Posterior vena cava (tissue), 2 donors: Measurements from ENCODE around the gene FKRP. TPM values are rescaled to one million over a fixed set of nuclear protein-coding genes. Genes with fewer than 3 reads are reported as not detected.
"Not testable (repeated sequence)": the region's sequence is repeated elsewhere in the genome, so short reads cannot be mapped to it uniquely, and the experiment has no call there.

ENCODE experiments used
- DNase-seq: peaks from one replicate; pipeline ENCODE4 v3.0.0-alpha.2; 2020; ENCODE audit warnings: low spot score
- intact Hi-C, 2 donors: fragments of 100-400 bp; cut with DNase I; formaldehyde crosslinking; loops; one replicate each; pipeline versions ENCODE4 v1.14.1 to v1.14.2; 2022 to 2023
- total RNA-seq, 2 donors: library from RNA; stranded (reverse); fragmentation: NEBNext Ultra II Directional; extraction: Animal tissue kit (Norgen Biotek cat#: 25700); gene quantifications; one replicate each; pipeline ENCODE4 v1.2.1, GENCODE V29; 2021
- donor health status: DM: yes; HTN: yes; CAD: no.
- donor health status: DM: yes; HTN: yes; CAD: no.

The FKRP gene
- total RNA-seq, 2 donors from 2014 or later, result 15.2 to 18.6 TPM

DNA sequence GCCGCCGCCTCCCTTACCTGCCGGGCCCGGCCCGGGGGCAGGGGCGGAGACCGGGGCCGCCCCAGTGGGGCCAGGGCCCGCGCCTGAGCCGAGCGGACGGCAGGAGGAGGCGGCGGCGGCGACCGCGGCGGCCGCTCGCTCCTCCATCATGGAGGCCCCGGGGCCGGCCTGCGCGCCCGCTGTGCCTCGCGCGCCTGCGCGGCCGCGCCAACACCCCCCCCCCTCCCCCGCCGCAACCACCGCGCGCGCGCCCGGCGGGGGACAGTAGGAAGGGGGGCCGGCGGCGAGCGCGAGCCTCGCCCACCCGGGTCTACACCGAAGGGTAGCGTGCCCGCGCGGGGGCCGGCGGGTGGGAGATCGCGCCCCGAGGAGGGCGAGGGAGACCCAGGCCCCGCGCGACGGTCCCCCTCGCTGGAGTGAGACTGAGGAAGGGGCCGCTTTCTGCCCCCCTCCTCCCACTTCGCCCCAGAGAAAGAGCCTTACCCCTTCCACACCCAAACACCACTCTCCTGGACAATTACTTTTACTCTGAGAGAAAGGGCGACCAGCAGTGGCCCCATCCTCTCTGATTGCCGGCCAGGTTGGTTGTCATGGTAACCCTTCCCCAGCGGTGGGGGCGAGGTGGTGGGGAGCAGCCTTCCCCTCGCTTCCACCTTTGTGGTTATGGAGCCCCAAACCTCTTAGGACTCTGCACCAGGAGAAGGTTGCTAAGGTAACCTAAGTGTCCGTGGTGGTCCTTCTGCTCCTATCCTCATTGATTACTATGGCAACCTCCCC lies 612 bp downstream of the FKRP start, which contains the start of gene STRN4:
TSS of gene STRN4 (minus strand) at position 170 of the 777 bp plus-strand sequence. CDS start at position 150, 20 bp downstream.
- no peak for DNase-seq
- intact Hi-C loops, result loop anchor here in 1 of 2 donors (5.0 kb wide), 1 partner anchor 704 kb away; the partner anchor contains the start of gene IGFL4

DNA sequence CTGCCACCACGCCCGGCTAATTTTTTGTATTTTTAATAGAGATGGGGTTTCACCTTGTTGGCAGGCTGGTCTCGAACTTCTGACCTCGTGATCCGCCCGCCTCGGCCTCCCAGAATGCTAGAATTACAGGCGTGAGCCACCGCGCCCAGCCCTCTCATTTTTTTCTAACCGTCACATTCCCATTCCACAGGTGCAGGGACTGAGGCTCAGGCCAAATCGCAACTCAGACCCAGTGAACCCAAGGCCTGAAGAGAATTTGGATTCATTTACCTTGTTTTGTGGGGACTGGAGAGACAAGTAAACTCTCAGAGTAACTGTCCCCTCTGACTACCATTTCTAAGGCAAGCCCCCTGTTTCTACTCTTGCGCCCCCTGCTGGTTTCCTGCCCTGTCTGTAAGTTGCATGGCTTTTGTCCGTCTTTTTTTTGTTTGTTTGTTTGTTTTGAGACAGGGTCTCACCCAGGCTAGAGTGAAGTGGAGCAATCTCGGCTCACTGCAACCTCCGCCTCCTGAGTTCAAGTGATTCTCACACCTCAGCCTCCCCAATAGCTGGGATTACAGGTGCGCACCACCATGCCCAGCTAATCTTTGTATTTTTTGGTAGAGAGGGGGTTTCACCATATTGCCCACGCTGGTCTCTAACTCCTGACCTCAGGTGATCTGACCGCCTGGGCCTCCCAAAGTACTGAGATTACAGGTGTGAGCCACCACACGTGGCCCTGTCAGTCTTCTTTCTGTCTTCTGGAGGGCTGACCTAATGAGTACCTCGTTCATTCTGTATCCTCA lies 2.7 kb downstream of the FKRP start:
- intact Hi-C loops, result loop anchor here in 1 of 2 donors (5.0 kb wide), 1 partner anchor 706 kb away; the partner anchor contains the start of gene IGFL4

DNA sequence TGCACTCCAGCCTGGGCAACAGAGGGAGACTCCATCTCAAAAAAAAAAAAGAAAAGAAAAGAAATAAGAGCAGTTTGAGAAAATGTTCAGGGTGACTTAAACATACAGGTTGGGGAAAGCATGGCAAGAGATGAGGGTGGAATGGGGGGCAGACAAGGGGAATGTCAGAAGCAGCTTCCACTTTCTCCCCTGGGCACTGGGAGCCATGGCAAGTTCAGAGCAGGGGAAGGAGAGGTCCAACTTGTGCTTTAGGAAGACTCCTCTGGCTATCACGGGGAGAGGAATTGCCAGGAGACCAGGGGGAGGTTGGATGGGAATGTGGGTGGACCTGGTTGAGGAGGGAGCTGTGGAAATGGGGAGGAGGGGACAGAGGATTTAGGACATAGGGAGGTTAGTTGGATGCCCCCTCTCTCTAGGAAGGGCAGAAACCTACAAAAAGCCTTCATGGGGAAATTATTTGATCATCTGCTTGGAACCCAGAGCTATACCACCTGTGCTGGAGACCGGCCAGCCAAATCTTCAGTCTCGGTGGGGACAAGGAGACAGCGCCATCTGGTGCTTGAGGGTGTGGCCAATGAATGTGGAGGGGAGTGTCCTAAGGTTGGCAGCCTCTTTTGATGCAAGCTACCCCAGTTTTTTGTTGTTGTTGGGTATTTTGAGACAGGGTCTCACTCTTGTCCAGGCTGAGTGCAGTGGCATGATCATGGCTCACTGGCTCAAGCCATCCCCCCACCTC lies 7.7 kb downstream of the FKRP start:
- no peak for DNase-seq
- intact Hi-C loops, result loop anchor here in 1 of 2 donors (2.0 kb wide), 1 partner anchor 87 kb away; no protein-coding TSS in a partner anchor

More for the DNA sequence above, 2.7 kb downstream of the FKRP start:
- peak; percentile 92 for DNase-seq

DNA sequence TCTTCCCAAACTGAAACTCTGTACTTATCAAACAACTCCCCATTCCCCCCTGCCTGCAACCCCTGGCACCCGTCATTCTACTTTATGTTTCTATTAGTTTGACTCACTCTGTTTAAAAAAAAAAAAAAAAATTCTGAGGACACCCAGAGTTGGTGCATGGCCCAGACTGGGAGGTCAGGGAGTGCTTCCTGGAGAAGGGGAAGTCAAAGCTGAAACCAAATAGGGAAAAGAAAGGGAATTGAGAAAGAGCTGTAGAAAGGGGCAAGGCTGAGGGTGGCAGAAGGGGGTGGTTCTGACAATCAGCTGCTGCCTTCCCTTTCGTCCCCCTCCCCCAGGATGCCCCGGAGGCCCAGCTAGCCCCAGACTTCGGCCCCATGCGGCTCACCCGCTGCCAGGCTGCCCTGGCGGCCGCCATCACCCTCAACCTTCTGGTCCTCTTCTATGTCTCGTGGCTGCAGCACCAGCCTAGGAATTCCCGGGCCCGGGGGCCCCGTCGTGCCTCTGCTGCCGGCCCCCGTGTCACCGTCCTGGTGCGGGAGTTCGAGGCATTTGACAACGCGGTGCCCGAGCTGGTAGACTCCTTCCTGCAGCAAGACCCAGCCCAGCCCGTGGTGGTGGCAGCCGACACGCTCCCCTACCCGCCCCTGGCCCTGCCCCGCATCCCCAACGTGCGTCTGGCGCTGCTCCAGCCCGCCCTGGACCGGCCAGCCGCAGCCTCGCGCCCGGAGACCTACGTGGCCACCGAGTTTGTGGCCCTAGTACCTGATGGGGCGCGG lies 9.4 kb downstream of the FKRP start:
- DNase-seq, result no peak

DNA sequence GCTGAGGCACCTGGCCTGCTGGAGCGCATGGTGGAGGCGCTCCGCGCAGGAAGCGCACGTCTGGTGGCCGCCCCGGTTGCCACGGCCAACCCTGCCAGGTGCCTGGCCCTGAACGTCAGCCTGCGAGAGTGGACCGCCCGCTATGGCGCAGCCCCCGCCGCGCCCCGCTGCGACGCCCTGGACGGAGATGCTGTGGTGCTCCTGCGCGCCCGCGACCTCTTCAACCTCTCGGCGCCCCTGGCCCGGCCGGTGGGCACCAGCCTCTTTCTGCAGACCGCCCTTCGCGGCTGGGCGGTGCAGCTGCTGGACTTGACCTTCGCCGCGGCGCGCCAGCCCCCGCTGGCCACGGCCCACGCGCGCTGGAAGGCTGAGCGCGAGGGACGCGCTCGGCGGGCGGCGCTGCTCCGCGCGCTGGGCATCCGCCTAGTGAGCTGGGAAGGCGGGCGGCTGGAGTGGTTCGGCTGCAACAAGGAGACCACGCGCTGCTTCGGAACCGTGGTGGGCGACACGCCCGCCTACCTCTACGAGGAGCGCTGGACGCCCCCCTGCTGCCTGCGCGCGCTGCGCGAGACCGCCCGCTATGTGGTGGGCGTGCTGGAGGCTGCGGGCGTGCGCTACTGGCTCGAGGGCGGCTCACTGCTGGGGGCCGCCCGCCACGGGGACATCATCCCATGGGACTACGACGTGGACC lies 10.1 kb downstream of the FKRP start:
- DNase-seq, result peak; percentile 80
- intact Hi-C loops, result loop anchor here (2.0 to 5.0 kb wide), 3 partner anchors 81 to 236 kb away; no protein-coding TSS in a partner anchor

More for the DNA sequence above, 9.4 kb downstream of the FKRP start:
- intact Hi-C loops, result loop anchor here (2.0 to 5.0 kb wide), 3 partner anchors 82 to 237 kb away; no protein-coding TSS in a partner anchor

DNA sequence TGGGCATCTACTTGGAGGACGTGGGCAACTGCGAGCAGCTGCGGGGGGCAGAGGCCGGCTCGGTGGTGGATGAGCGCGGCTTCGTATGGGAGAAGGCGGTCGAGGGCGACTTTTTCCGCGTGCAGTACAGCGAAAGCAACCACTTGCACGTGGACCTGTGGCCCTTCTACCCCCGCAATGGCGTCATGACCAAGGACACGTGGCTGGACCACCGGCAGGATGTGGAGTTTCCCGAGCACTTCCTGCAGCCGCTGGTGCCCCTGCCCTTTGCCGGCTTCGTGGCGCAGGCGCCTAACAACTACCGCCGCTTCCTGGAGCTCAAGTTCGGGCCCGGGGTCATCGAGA lies 10.7 kb downstream of the FKRP start:
- DNase-seq, result peak; percentile 80
- intact Hi-C loops, result loop anchor here (5.0 kb wide), 2 partner anchors 81 to 236 kb away; no protein-coding TSS in a partner anchor

DNA sequence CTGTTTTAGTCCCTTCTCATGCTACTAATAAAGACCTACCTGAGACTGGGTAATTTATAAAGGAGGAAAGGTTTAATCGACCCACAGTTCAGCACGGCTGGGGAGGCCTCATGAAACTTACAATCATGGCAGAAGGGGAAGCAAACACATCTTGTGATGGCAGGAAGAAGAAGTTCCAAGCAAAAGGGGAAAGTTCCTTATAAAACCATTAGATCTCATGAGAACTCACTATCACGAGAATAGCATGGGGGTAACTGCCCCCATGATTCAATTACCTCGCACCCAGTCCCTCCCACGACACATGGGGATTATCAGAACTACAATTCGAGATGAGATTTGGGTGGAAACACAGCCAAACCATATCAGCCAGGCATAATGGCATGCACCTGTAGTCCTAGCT lies 13.3 kb downstream of the FKRP start:
- intact Hi-C loops, result loop anchor here (5.0 kb wide), 2 partner anchors 78 to 233 kb away; no protein-coding TSS in a partner anchor
- no peak for DNase-seq

DNA sequence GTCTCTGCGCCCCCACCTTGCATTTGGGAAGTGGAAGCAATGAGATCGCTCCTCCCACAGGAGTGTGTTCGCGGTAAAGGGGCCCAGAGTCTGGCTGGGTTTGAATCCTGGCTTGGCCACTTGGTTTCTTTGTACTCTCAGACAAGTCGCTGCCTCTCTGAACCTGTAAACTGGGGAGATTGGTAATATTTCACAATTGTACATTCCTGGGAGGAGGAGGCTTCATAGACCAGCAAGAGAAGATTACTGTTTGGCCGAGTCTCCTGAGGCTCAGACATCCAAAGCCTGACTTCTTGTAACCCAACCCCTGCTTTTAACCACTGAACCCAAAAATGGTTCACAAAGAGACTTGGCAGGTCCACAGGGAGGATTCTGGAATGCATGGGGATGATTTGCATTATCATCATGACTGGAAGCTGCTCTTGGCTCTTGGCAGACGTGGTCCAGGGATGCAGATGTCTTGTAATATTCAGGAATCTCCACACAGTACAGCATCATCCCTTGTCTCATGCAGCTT lies 14.0 kb downstream of the FKRP start:
- intact Hi-C loops, result loop anchor here (5.0 kb wide), 2 partner anchors 77 to 232 kb away; no protein-coding TSS in a partner anchor
- no peak for DNase-seq

DNA sequence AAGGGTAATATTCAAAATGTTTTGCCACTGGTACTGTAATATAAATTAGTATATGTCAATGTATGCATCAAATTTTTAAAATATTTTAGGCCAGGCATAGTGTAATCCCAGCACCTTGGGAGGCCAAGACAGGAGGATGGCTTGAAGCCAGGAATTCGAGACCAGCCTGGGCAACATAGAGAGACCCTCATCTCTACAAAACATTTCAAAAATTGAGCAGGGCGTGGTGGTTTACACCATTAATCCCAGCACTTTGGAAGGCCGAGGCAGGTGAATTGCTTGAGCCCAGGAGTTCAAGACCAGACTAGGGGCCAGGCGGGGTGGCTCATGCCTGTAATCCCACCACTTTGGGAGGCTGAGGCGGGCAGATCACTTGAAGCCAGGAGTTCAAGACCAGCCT lies 14.5 kb downstream of the FKRP start:
- intact Hi-C loops, result no loop called here
- no peak for DNase-seq

DNA sequence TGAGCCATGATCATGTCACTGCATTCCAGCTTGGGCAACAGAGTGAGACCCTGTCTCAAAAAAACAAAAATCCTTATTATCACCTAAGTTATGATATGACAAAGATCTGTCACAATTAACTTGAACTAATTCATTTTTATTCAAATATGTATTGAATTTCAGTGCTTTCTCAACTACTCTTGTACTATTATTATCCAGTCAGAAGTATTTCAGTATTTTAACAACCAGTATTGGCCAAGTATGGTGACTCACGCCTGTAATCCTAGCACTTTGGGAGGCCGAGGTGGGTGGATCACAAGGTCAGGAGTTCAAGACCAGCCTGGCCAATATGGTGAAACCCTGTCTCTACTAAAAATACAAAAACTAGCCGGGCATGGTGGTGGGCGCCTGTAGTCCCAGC lies 15.0 kb downstream of the FKRP start:
- DNase-seq, intact Hi-C loops: not testable (repeated sequence)

DNA sequence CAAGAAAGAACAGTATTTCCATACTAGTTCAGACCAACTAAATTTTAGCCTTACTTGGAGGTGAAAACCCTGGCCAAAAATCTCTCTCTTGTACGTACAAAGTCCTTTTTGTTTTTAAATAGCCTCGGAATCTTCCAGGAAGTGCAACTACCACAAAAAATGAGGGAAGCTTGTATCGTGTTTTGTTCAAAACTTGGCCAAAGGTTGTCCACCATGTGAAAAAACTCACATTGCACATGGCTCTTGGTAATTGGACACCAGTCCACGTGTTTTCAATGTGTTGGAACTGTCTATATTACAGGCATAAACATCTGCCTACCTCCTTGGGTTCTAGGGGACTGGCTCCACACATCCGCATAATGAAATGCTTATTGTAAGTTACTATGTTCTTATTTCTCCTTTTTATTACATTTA lies 15.6 kb downstream of the FKRP start:
- no peak for DNase-seq
- intact Hi-C loops, result no loop called here

DNA sequence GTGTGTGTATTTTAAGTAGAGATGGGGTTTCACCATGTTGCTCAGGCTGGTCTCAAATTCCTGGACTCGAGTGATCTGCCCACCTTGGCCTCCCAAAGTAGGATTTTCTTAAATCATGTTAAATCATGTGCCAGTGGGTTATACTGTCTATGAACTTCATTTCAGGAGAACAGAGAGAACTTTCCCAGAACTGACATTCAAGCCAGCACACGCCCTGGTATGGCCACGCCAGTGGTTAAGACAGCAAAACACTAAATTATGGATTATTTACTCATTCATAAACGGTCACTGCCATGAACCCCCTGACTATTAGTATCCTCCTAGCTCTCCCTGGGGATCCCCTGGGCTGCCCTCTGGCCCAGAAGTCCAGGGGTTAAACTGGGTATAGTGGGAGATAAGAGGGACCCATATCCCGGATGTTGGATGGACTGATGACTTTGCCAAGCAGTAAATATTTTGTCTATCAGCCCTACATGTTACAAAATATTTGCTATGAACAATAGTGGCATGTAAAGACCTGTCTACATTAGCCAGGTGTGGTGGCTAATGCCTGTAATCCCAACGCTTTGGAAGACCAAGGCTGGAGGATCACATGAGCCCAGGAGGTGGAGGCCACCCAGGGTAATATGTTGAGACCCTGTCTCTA lies 16.5 kb downstream of the FKRP start:
- intact Hi-C loops, result no loop called here
- no peak for DNase-seq

DNA sequence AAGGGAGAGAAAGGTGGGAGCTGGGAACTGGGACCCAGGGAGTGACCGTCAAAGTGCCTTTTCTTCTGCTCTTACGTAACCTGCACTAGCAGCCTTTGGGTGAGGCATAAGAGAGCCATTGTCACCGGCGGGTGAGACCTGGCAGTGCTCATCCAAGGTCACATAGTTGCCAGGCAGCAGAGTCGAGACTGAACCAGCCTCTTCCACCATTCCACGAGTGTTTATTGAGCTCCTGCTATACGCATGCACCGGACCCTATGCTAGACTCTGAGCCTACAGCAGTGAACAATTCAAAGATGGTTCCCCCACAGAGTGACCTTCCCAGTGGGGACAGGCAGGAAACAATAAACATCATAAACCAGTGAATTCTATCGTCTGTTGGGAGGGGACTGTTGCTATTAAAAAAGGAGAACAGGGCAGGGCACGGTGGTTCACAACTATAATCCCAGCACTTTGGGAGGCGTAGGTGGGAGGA lies 19.0 kb downstream of the FKRP start:
- intact Hi-C loops, result no loop called here
- DNase-seq, result no peak

DNA sequence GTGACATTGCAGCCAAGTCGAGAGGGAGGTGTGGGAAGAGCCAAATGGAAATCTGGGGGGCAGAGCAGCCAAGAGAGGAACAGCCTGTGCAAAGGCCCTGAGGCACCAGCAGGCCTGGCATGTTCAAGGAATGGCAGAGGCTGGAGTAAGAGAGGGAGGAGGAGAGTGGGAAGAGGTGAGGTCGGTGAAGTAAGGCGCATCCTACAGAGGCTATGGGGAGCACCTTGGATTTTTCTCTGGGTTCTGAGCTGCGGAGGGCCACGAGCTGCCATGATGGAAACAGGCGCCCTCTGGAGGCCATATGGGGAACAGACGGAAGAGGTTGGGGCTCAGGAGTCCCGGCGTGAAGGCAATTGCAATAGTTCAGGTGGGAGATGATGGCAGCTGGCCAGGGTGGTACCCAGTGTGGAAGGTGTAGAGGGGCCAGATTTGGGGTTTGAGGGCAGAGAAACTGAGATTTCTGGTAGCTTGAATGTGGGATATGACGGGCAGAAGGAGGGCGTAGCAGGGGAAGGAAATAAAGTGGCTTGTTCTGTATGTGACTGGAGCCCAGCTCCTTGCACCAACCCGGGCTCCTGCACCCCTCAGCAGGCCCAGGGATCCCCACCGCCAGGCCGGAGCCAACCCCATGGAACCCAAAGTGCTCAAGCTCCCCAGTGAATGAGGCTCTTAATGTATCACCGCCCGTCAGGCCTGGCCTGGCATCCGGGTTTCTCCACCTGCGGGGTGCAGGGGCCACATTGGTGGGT lies 20.9 kb downstream of the FKRP start:
- intact Hi-C loops, result no loop called here

DNA sequence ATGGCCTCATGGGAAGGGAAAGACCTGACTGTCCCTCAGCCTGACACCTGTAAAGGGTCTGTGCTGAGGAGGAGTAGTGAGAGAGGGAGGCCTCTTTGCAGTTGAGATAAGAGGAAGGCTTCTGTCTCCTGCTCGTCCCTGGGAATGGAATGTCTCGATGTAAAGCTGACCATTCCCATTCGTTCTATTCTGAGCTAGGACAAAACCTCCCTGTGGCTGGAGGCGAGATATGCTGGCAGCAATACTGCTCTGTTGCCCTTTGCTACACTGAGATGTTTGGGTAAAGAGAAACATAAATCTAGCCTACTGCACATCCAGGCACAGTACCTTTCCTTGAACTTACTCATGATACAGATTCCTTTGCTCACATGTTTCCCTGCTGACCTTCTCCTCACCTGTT lies 22.9 kb downstream of the FKRP start:
- intact Hi-C loops, result loop anchor here in 1 of 2 donors (2.0 kb wide), 1 partner anchor 64 kb away; no protein-coding TSS in a partner anchor
- DNase-seq, result not testable (repeated sequence)

More for the DNA sequence above, 20.9 kb downstream of the FKRP start:
- DNase-seq, result no peak
